Activated CD8-positive, alpha-beta memory T cell treated with anti-CD3 and anti-CD28 coated beads for 1 hour (primary cell): Measurements from ENCODE around the gene HIF3A.

Experiments used
- DNase-seq, 2 donors: peaks; one replicate each; pipeline ENCODE4 v3.0.0-alpha.2; 2020; ENCODE audit warnings: low read depth in 1 of 2; ENCODE audit errors: extremely low read depth in 1 of 2

HIF3A gene

GRCh38 chr19:46381346-46381745, 84.5 kb downstream of the HIF3A start:
- DNase-seq, result no peak

- DNase-seq, result no peak
Measured at GRCh38 chr19:46381756-46382345, 85.0 kb downstream of the HIF3A start.

- DNase-seq, result no peak
Measured at GRCh38 chr19:46383171-46383815, 86.5 kb downstream of the HIF3A start.

GRCh38 chr19:46383846-46384245, 87.0 kb downstream of the HIF3A start:
- no peak for DNase-seq

GRCh38 chr19:46384396-46384795, 87.6 kb downstream of the HIF3A start:
- no peak for DNase-seq

- DNase-seq, result no peak
Measured at GRCh38 chr19:46385636-46386035, 88.8 kb downstream of the HIF3A start.

- no peak for DNase-seq
Measured at GRCh38 chr19:46386151-46386550, 89.3 kb downstream of the HIF3A start.

GRCh38 chr19:46386996-46387712, 90.3 kb downstream of the HIF3A start:
- DNase-seq, result no peak

- no peak for DNase-seq
Measured at GRCh38 chr19:46387713-46388130, 90.9 kb downstream of the HIF3A start.

GRCh38 chr19:46388311-46389095, 91.7 kb downstream of the HIF3A start:
- DNase-seq, result no peak

GRCh38 chr19:46390121-46390858, 93.4 kb downstream of the HIF3A start:
- no peak for DNase-seq

GRCh38 chr19:46390866-46391265, 94.0 kb downstream of the HIF3A start:
- no peak for DNase-seq

- DNase-seq, result no peak
Measured at GRCh38 chr19:46391296-46392251, 94.7 kb downstream of the HIF3A start.

GRCh38 chr19:46392252-46392801, 95.5 kb downstream of the HIF3A start:
- DNase-seq, result no peak

GRCh38 chr19:46392837-46393236, 96.0 kb downstream of the HIF3A start:
- no peak for DNase-seq
